T-helper 1 cell treated with Interleukin-12 subunit alpha and Interleukin-12 subunit beta and Interleukin-4 antibody, amounts not matched to agents 30 ng/mL and 1 ng/mL, for 36 hours (primary cell): ENCODE results near the gene C16orf89. TPM values are rescaled to one million over a fixed set of nuclear protein-coding genes. Genes with fewer than 3 reads are reported as not detected.
"Not testable (repeated sequence)": the region's sequence is repeated elsewhere in the genome, so short reads cannot be mapped to it uniquely, and the experiment has no call there.

ENCODE experiments used
- intact Hi-C: fragments of 100-400 bp; cut with micrococcal nuclease; formaldehyde crosslinking; loops from one replicate; pipeline ENCODE4 v1.15.1; 2024
- total RNA-seq: library from RNA; stranded (reverse); gene quantifications from 2 replicates; pipeline ENCODE4 v1.2.3, GENCODE V29; 2022

The C16orf89 gene
- total RNA-seq, 1 donor from 2014 or later = not detected

DNA sequence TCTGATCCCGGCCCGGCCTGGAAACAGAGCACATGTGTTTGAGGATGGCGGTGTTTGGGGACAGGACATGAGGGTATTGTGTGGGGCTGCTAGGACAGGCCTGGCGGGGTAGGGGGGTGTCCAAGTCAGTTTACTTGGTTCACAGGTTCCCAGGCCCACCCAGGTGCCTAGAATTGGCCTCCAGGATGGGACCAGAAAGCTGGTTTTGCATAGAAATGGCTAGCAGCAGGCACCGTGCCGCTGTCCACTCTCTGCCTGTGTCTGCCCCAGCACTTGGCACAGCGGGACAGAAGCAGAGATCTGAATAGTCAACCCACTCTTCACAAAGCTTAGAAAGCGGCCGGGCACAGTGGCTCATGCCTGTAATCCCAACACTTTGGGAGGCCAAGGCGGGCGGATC, 20.0 kb upstream of the C16orf89 start:
- intact Hi-C loops = loop anchor here (2.0 kb wide), 1 partner anchor 29 kb away; no protein-coding TSS in a partner anchor

DNA sequence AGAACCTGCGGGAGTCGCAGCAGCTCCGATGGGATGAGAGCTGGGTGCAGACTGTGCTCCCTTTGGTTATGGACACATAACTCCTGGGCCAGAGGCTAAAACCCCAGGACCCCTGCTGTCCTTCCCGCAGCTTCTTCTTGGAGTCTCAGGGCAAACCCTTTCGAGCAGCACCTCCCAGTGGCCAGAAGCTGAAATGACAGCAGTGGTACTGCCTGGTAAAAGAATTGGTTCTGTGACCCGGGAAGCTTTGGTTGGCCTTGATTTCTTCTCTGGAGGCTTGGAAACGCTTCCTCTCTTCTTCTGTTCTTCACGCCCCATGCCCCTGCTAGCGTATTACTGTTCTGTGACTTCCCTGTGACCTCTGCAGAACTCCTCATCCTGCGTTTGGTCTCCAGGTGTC, 19.0 kb upstream of the C16orf89 start:
- intact Hi-C loops = loop anchor here (2.0 kb wide), 1 partner anchor 28 kb away; no protein-coding TSS in a partner anchor

DNA sequence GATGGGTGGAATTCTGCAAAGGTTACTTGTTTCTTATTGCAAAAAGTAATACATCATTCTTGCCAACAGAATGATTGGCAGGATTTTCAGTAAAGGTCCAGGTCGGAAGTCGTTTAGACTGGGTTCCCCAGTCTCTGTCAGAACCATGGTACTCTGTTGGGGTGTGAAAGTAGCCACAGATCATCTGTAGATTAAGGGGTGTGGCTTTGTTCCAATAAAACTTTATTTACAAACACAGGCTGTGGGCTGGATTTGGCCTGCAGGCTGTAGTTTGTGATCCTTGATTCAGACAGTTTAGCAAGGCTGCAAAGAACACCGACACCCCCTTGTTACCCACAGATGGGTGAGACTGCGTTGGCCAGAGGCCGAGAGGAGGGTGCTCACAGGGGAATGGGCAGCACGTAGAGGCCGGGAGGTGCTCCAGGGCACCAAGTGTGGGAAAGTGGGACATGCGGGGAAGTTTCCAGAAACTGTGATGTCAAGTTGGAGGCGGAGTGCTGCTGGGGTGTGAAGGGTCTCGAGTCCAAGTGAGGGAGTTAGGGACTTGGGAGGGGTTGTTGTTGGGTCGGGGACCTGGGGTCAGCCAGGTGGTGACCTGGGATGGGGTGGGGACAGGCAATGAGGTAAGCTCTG, 18.5 kb upstream of the C16orf89 start:
- intact Hi-C loops = loop anchor here (2.0 kb wide), 1 partner anchor 27 kb away; no protein-coding TSS in a partner anchor

DNA sequence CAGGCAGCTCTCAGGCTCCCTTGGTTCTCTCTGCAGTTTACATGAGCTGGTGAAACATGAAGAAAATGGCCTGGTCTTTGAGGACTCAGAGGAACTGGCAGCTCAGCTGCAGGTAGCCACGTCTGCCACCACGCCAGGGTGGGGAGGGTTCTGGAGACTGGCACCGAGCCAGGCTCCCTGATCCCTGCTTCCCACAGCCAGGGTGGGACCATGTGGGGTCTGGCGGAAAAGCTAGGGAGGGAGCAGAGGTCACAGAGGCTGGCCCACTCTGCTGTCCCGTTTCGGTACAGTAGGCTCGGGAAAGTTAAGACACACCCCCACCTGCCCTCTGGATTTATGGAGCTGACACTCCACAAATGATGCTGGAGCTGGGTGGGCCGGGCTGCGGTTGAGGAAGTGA, 17.9 kb upstream of the C16orf89 start:
- intact Hi-C loops = loop anchor here (2.0 kb wide), 1 partner anchor 27 kb away; no protein-coding TSS in a partner anchor

DNA sequence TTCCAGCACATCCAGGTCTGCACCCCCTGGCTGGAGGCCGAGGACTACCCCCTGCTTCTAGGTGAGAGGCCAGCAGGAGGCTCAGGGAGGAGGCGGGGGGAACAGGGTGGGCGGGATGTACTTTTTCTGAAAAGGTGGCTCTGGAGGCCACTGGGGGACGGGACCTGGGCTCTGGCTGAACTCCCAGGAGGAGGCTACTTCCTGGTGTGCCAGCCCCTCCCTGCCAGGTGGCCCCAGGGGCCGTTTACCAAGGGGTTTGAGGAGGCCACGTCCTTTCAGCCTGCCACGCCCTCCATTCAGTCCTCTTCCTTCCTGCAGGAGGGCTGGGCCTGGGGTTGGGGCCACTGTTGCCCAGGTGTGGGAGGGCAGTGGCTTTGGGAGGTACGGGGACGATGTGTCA, 15.2 kb upstream of the C16orf89 start:
- intact Hi-C loops = not testable (repeated sequence)

DNA sequence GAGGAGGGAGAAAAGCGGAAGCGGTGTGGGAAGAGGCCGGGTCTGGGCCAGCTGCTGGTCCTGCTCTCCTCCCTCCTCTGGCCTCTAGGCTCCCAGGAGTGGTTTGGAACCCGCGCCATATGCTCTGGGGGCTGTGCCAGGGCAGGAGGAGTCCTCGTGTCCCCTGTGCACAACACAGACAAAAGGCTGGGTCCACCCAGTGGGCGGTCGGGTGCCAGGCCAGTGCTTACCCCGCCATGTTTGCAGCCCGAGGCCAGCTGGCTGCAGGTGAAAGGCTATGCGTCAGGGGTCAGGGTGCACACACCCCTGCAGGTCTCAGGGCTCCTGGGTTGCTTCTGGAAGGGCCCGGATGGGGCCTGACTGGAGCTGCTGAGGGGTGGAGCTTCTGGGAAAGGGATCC, 14.7 kb upstream of the C16orf89 start:
- intact Hi-C loops = not testable (repeated sequence)

DNA sequence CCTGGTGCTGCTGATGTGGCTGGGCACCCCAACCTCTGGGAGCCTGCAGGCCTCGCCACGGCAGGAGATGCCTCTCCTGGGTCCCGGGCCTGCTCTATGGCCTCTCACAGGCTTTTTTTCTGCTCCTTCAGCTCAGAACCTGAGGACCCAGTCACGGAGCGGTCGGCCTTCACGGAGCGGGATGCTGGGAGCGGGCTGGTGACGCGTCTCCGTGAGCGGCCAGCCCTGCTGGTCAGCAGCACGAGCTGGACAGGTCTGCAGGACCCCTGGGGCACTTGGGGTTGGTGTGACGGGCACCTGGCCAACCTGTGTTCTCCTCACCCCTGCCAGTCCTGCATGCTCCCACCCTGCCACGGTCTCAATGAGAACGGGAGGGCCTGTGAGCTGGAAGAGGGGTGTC, 12.9 kb upstream of the C16orf89 start:
- intact Hi-C loops = no loop called here

DNA sequence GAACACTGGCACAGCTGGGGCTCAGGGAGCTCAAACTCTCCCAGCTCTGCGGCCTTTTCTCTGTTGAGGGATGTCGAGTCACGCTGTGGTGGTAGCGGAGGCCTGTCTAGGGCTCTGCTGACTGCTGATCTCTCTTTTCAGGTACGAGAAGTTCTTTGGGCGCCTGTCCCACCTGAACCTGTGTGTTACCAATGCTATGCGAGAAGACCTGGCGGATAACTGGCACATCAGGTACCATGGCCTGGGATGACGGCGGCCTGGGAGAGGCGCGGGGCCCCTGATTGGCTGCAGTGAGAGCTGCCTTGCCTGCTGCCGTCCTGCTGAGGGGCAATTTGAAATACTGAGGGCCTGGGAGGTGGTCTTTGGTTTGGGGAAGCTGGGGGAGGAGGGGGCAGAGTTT, 11.5 kb upstream of the C16orf89 start:
- intact Hi-C loops = no loop called here

DNA sequence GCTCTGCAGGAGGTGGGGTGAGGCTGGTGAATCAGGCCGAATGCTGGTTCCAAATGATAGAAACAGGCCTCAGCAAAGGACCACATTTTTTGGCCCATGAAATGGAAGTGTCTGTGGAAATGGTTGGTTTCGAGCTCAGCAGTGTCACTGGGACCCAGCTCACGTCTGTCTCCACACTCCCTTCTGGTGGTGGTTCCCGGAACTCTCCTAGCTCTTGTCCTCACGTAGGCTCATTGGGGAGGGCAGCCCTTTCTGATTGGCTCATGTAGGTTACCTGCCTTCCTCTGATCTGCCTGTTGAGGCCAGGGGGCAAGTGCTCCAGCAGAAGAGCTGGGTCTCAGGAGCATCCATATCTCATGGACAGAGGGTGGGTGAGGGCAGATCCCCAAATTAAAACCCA, 9.9 kb upstream of the C16orf89 start:
- intact Hi-C loops = no loop called here

DNA sequence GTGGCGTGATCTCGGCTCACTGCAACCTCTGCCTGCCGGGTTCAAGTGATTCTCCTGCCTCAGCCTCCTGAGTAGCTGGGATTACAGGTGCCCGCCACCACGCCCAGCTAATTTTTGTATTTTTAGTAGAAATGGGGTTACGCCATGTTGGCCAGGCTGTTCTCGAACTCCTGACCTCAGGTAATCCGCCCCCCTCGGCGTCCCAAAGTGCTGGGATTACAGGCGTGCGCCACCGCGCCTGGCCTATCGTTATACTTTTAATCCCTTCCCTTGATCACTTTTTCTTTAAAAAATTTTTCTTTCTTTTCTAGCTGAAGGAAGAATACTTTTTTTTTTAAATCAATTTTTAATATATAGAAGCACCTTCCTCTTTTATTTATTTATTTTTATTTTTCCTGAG, 8.0 kb upstream of the C16orf89 start:
- intact Hi-C loops = loop anchor here (5.0 kb wide), 2 partner anchors 226 to 341 kb away; partner anchors contain the start of genes ANKS3, DNAAF8, GLYR1 and UBN1

DNA sequence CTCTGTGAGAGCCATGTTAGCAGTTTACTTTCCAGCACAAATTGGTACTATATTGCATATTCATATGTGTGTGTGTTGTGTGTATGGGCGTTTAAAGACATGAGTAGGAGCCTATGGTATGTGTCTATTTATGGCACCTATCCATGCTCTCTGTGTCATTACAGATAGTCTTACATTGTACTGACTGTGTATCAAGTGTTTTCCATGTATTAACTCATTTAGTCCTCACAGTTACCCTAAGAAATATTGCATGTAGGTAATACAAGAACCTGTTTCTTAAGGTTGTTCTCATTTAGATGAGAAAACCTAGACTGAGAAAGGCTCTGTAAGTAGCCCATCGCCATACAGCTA, 7.5 kb upstream of the C16orf89 start:
- intact Hi-C loops = loop anchor here (5.0 kb wide), 2 partner anchors 226 to 341 kb away; partner anchors contain the start of genes ANKS3, DNAAF8, GLYR1 and UBN1

DNA sequence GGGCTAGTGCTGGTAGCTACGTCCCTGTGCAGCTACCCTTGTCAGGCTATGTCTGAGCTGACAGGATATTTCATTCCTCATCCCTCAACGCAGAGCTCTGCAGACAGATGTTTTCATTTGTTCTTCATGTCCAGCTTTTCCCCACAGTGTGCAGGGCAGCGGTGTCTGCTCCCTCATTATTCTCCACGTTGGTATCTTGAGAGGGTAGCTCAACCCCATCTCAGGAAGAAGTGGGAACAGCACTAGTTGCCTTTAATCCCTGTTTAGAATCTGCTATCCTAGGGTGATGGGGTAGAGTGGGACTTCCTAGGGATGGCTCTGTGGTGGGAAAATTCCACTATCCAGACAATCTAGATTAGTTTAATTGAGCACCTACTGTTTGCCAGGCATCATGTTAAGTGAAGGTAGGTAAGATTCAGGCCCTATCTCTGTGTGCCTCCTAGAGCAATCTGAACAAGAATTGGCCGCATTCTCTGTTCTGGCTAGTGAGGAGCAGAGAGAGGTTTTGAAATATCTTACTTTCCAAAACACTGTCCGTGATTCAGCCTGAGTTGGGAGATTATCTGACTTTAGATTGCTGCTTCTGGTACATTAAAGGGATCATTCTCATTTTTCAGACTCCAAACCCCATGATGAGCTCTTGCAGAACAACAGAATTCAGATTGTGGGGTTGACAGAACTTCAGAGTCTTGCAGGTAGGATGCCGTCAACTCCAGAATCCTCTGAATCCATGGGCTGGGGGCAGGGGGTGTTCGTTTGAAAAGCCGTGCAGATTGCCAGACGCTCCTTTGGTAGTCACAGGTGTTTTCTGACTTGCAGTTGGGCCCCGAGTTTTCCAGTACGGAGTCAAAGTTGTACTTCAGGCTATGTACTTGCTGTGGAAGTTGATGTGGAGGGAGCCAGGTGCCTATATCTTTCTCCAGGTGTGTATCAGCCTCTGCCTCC, 6.8 kb upstream of the C16orf89 start:
- intact Hi-C loops = loop anchor here (1.0 to 5.0 kb wide), 5 partner anchors 25 to 340 kb away; partner anchors contain the start of genes ANKS3, DNAAF8, EEF2KMT and GLYR1

DNA sequence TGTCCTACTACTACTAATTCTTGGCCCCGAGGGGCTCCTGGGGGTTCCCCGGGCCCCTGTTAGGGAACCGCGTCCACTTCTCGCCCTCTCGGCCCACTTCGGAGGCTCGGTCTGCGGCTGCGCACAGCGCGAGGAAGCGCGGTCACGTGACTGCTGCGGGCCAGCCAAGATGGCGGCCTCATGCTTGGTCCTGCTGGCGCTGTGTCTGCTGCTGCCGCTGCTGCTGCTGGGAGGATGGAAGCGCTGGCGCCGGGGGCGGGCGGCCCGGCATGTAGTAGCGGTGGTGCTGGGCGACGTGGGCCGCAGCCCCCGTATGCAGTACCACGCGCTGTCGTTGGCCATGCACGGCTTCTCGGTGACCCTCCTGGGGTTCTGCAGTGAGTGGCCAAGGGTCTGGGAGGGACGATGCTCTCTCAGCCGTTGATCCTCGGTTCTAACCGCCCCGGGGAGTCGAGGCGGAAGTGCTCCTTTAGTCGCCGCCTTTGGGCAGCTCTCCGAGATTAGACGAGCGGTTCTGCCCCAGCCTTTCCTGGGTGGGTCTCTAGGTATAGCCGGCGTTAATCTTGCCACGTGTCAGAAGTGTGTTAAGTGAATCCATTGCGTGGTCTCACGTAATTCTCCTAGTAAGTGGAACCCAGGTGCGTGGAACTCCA, 6.1 kb upstream of the C16orf89 start, which contains the start of gene ALG1:
ALG1 (plus strand) TSS at position 163 of the 653 bp plus-strand sequence; CDS start at position 170, 7 bp downstream.
- intact Hi-C loops = loop anchor here (1.0 to 5.0 kb wide), 7 partner anchors 25 to 340 kb away; partner anchors contain the start of genes ANKS3, DNAAF8, EEF2KMT and GLYR1

DNA sequence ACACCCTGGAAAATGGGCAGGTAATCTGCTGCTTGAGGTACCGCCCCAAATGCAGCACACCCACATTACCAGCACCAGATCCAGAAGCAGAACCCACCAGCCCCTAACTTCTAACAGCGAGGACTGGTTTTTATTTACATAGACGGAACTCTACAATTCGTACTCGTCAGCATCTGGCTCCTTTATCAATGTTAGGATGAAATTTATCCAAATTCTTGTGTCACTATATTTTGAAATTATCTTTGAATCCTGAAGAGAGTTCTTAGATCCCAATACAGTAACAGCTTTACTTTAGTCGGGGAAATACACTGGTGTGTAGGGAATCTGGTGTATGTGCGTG, 5.6 kb upstream of the C16orf89 start:
- intact Hi-C loops = loop anchor here (1.0 to 5.0 kb wide), 4 partner anchors 224 to 339 kb away; partner anchors contain the start of genes ANKS3, DNAAF8, GLYR1 and ROGDI

DNA sequence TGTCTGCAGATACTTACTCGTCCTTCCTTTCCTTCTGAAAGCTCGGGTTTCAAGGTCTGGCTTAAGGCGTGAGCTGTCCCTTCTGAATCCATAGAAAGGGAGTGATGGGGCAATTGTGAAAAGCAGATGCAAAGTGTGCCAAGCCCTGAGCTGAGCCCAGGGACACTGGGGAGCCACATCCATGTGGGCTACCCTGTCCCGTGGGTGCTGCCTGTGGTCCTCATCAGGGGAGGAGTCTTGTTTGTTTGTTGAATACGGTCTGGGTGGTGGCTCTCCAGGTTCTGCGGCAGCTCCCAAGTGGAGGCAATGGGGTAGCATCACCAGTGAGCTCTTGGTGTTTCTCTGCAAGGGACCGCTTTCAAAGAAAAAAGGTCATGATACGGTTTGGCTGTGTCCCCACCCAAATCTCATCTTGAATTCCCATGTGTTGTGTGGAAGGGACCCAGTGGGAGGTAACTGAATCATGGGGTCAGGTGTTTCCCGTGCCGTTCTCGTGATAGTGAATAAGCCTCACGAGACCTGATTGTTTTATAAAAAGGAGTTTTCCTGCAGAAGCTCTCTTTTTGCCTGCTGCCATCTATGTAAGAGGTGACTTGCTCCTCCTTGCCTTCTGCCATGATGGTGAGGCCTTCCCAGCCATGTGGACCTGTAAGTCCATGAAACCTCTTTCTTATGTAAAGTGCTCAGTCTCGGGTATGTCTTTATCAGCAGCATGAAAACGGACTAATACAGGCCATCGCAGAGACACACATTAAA, 4.9 kb upstream of the C16orf89 start:
- intact Hi-C loops = loop anchor here (1.0 to 5.0 kb wide), 4 partner anchors 223 to 338 kb away; partner anchors contain the start of genes ANKS3, DNAAF8, GLYR1 and ROGDI

DNA sequence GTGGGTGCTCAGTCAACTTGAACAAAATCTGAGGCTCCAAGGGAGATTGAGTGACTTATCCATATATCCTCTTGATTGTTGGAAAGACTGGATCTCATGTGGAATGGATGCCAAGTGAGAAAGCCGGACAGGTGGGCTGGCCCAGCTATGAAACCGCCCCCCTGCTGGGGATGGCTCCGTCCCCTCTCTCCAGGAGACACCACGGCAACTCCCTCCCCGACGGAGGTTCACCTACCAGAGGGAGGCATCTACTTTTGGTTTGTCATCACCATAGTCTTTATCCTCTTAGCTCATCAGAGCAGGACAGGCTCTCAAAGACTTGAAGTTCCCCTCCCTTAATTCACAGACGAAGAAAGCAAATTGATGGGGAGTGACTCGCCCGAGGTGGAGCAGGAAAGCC, 4.1 kb upstream of the C16orf89 start:
- intact Hi-C loops = loop anchor here (5.0 kb wide), 2 partner anchors 223 to 338 kb away; partner anchors contain the start of genes ANKS3, DNAAF8, GLYR1 and UBN1

DNA sequence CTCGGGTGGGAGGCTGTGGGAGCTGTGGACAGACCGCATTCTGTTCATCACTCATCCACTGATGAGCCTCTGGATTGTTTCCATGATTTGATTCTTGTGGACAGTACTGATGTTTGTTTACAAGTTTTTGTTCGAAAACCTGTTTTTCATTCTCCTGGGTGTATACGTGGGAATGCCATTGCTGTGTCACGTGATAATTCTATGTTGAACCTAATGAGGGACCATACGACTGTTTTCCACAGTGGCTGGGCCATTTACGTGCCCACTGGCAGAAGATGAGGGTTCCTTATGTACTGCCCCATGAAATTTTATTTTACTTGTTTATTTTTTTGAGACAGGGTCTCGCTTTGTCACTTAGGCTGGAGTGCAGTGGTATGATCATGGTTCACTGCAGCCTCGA, 3.3 kb upstream of the C16orf89 start:
- intact Hi-C loops = no loop called here

DNA sequence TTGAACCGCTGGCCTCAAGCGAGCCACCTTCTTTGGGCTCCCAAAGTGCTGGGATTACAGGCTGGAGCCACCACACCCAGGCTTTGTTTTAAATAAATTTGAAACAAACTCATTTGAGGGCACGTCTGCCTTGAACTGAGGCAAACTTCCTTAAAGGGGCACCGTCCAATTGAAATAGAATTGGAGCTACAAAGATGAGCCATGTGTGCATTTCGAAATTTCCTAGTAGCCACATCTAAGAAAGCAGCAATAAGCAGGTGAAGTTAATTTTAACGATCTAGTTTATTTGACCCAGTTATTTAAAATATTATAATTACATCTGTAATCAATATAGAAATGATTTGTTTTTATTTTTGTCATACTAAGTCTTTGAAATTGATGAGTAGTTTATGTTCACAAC, 755 bp upstream of the C16orf89 start:
- intact Hi-C loops = no loop called here

DNA sequence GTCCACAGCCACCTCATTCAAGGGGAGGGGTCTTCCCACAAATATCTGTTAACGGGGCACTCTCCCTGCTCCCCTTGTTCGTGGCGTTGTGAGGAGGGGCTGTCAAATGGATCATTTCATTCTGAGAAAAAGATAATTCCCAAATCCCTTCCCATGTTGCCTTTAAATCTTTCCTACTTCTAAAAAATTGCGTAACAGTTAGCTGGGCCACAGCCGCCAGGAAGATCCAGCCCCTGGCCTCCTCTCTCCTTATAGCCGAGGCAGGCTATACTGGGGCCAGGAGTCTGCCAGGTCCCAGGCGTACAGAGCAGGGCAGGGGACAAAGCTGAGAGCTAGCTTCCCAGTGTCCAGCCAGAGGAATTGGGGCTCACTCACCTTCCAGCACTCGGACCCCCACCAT, 430 bp downstream of the C16orf89 start:
- intact Hi-C loops = no loop called here

DNA sequence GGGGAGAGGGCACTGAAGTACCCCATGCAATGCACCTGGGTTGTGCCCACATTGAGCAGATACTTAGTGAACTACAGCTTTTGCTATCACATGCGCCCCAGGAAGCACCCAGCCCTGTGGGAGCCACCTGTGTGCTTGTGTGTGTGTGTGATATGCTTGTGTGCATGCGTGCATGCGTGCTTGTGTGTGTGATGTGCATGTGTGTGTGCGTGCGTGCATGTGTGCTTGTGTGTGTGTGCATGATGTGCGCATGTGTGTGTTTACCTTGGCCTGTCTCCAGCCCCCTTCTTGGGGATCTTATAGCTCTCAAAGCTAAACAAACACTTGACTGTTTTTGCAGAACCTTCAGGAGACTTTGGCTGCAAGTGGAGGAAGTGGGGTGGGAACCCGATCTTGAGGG, 841 bp downstream of the C16orf89 start:
- intact Hi-C loops = no loop called here
